H1 (cell line): ENCODE results near the gene PPP2R3C. TPM values are rescaled to one million over a fixed set of nuclear protein-coding genes. Genes with fewer than 3 reads are reported as not detected.

Source experiments
- CBX5 ChIP-seq: fragments of 300-800, 300-1000 bp; sonication (generic); IDR thresholded peaks from 2 replicates; pipeline ENCODE4 v1.7.1; 2016; ENCODE audit warnings: antibody characterized with exemption, low read length, low read depth
- CBX8 ChIP-seq: fragments of 300-800, 300-1000 bp; sonication (generic); IDR thresholded peaks from 2 replicates; pipeline ENCODE4 v1.7.1; 2016; ENCODE audit warnings: low read depth, low read length, borderline replicate concordance
- NRF1 ChIP-seq: IDR thresholded peaks from 2 replicates; pipeline ENCODE4 v1.6.1; 2011; ENCODE audit warnings: mild to moderate bottlenecking, low read depth, low read length, improper control_type of control experiment
- POLR2A ChIP-seq, 2 experiments: IDR thresholded peaks; 1 replicate in 1 of 2; 2 replicates in 1 of 2; pipeline ENCODE4 v1.6.1; 2011; ENCODE audit warnings: low read depth in 2 of 2, low read length in 2 of 2, mild to moderate bottlenecking in 2 of 2; ENCODE audit errors: control extremely low read depth in 1 of 2
- RBBP5 ChIP-seq: IDR thresholded peaks from 2 replicates; pipeline ENCODE4 v1.7.1; 2012; ENCODE audit warnings: low read depth, mild to moderate bottlenecking, inconsistent platforms, low read length, moderate library complexity, borderline replicate concordance
- SAP30 ChIP-seq: fragments of 300-600 bp; sonication (generic); IDR thresholded peaks from 2 replicates; pipeline ENCODE4 v1.7.1; 2012; ENCODE audit warnings: low read length, moderate library complexity, mild to moderate bottlenecking, inconsistent platforms; ENCODE audit not compliant: insufficient read depth, insufficient replicate concordance
- SP2 ChIP-seq: IDR thresholded peaks from 2 replicates; pipeline ENCODE4 v1.6.1; 2012; ENCODE audit warnings: mild to moderate bottlenecking, low read length, inconsistent platforms
- SP4 ChIP-seq: IDR thresholded peaks from 2 replicates; pipeline ENCODE4 v1.6.1; 2012; ENCODE audit warnings: low read length, inconsistent platforms
- TAF1 ChIP-seq: IDR thresholded peaks from 2 replicates; pipeline ENCODE4 v1.6.1; 2011; ENCODE audit warnings: mild to moderate bottlenecking, low read depth, low read length
- TAF7 ChIP-seq: optimal IDR thresholded peaks from 2 replicates; pipeline ENCODE3; 2011; ENCODE audit warnings: low read depth, mild to moderate bottlenecking, inconsistent platforms, low read length, moderate library complexity, borderline replicate concordance
- polyA plus RNA-seq, 7 experiments: library from polyadenylated mRNA; depleted of rRNA in 3 of 7; stranded (reverse) in 5 of 7; unstranded in 2 of 7; fragments of >200 nt in 5 of 7; fragments of 200-250 nt in 2 of 7; gene quantifications; 1 replicate in 5 of 7; 2 replicates in 1 of 7; 4 replicates in 1 of 7; pipeline versions ENCODE4 v1.2.1 to v1.2.3, GENCODE V29; 2011 to 2013; ENCODE audit warnings: missing spikeins in 2 of 7, mixed read lengths in 2 of 7
- total RNA-seq: library from RNA; stranded (reverse); fragmentation: NEBNext Ultra II Directional; extraction: Animal tissue kit (Norgen Biotek cat#: 25700); gene quantifications from 2 replicates; pipeline ENCODE4 v1.2.1, GENCODE V29; 2021

Gene PPP2R3C
- total and polyA plus RNA-seq, 2 of the 8 experiments (the other 6 are each of a cell fraction or from before 2014, with no cell fraction given) = 7.1 to 26.7 TPM

DNA sequence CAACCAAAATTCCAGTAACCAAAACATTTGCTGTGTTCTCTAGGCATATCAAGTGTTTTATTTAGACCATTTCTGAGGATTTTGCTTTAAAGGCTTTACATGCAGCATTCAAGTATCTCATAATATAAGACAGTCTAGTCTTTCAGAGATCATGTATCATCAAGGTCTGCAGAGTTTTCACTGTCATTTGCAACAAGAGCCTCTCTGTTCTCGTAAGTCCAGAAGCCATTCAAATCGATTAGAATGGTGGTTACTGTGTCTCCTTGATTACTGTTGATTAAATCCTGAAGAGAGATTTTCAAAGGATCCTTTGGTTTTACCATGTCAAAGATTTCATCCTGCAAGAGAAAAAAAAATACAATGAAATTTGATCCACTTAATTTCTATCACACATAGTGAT lies 36.3 kb downstream of the PPP2R3C start (continued):
- TF ChIP-seq POLR2A (IDR thresholded peaks at IDR 0.05; ENCODE audit: control extremely low read depth in 1 of 2, low read depth in 2 of 2, low read length in 2 of 2) = no peak
- TF ChIP-seq SAP30 = no peak
- TF ChIP-seq SP2 = no peak
- TF ChIP-seq RBBP5 = no peak
- no peak for TF ChIP-seq NRF1
- TF ChIP-seq TAF1 = no peak
- no peak for TF ChIP-seq CBX5
- TF ChIP-seq TAF7 = no peak
- TF ChIP-seq CBX8 = no peak
- no peak for TF ChIP-seq SP4
- TF ChIP-seq, all 59 proteins: peak for 0
